IPS-15b (cell line): ENCODE results near the gene MDH2.
"Not testable (repeated sequence)": the region's sequence is repeated elsewhere in the genome, so short reads cannot be mapped to it uniquely, and the experiment has no call there.

Source experiments
- H3K27me3 ChIP-seq: one replicate; pipeline ENCODE4 v1.6.1; 2013; ENCODE audit warnings: low read length; ENCODE audit not compliant: control insufficient read depth, insufficient read depth
- H3K36me3 ChIP-seq: one replicate; pipeline ENCODE4 v1.6.1; 2013; ENCODE audit warnings: low read length; ENCODE audit not compliant: control insufficient read depth, insufficient read depth
- H3K4me1 ChIP-seq: one replicate; pipeline ENCODE4 v1.6.1; 2013; ENCODE audit warnings: mild to moderate bottlenecking, low read length; ENCODE audit not compliant: control insufficient read depth, insufficient read depth
- H3K4me3 ChIP-seq: one replicate; pipeline ENCODE4 v1.5.1; 2013; ENCODE audit warnings: low read depth, low read length
- H3K9ac ChIP-seq: one replicate; pipeline ENCODE4 v1.6.1; 2013; ENCODE audit warnings: low read depth, mild to moderate bottlenecking, low read length
- H3K9me3 ChIP-seq: one replicate; pipeline ENCODE4 v1.6.1; 2013; ENCODE audit warnings: mild to moderate bottlenecking, low read length; ENCODE audit not compliant: control insufficient read depth, insufficient read depth

The MDH2 gene

GRCh38 chr7:76077435-76077834 lies 29.5 kb downstream of the MDH2 start:
- Histone ChIP-seq H3K36me3 (no peaks in the 10 kb centered on the region), H3K9me3 (no peaks in the 10 kb centered on the region), H3K4me3 (no peak overlapping the region), H3K4me1 (no peaks in the 10 kb centered on the region), H3K9ac (no peak overlapping the region), H3K27me3 (no peaks in the 10 kb centered on the region)

- Histone ChIP-seq H3K9ac (no peak overlapping the region), H3K27me3 (no peaks in the 10 kb centered on the region), H3K4me3 (no peak overlapping the region), H3K4me1 (no peaks in the 10 kb centered on the region), H3K36me3 (no peaks in the 10 kb centered on the region), H3K9me3 (no peaks in the 10 kb centered on the region)
Measured at GRCh38 chr7:76080204-76080603, 32.3 kb downstream of the MDH2 start.

GRCh38 chr7:76084115-76084514 lies 36.2 kb downstream of the MDH2 start:
- not testable (repeated sequence) for H3K4me1 ChIP-seq, H3K36me3 ChIP-seq, H3K27me3 ChIP-seq

GRCh38 chr7:76086070-76086469 lies 38.2 kb downstream of the MDH2 start:
- Histone ChIP-seq H3K4me3 (no peak overlapping the region), H3K36me3 (no peaks in the 10 kb centered on the region), H3K9me3 (no peaks in the 10 kb centered on the region), H3K4me1 (no peaks in the 10 kb centered on the region), H3K27me3 (no peaks in the 10 kb centered on the region), H3K9ac (no peak overlapping the region)

More at GRCh38 chr7:76084115-76084514, 36.2 kb downstream of the MDH2 start:
- not testable (repeated sequence) for H3K9ac ChIP-seq, H3K4me3 ChIP-seq, H3K9me3 ChIP-seq

- H3K9ac ChIP-seq, H3K4me3 ChIP-seq, H3K36me3 ChIP-seq, H3K9me3 ChIP-seq, H3K27me3 ChIP-seq, H3K4me1 ChIP-seq: not testable (repeated sequence)
Measured at GRCh38 chr7:76087362-76087791, 39.5 kb downstream of the MDH2 start.

DNA sequence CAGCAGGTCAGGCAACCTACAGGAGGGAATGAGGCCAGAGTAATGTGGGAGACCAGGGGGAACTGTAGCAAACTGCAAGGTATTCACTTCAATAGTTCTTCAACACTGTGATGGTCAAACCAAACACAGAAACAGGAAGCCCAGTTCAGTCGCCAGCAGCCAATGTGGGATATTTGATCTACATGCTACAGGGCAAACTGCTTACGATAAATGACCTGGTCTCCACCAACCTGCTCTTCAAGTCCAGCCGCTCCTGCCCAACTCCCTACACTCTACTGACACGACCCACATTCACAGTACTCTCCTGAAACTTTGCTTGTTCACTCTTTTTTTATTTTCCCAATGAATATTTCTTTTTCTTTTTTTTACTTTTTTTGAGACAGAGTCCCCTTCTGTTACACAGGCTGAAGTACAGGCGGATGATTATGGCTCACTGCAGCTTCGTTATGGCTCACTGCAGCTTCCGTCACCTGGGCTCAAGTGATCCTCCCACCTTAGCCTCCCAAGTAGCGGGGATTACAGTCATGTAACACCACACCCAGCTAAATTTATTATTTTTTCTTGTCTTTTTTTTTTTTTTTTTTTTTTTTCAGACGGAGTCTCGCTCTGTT lies 42.1 kb downstream of the MDH2 start:
- Histone ChIP-seq H3K36me3 (no peaks in the 10 kb centered on the region), H3K9ac (no peak overlapping the region), H3K27me3 (no peaks in the 10 kb centered on the region), H3K9me3 (no peaks in the 10 kb centered on the region), H3K4me3 (no peak overlapping the region), H3K4me1 (no peaks in the 10 kb centered on the region)

- Histone ChIP-seq H3K9me3 (no peaks in the 10 kb centered on the region), H3K4me3 (no peak overlapping the region), H3K4me1 (no peaks in the 10 kb centered on the region), H3K9ac (no peak overlapping the region), H3K27me3 (no peaks in the 10 kb centered on the region), H3K36me3 (no peaks in the 10 kb centered on the region)
Measured at GRCh38 chr7:76091506-76091905, 43.6 kb downstream of the MDH2 start.

GRCh38 chr7:76093531-76093930 lies 45.6 kb downstream of the MDH2 start:
- H3K36me3 ChIP-seq, H3K27me3 ChIP-seq, H3K9ac ChIP-seq, H3K4me3 ChIP-seq, H3K9me3 ChIP-seq, H3K4me1 ChIP-seq: not testable (repeated sequence)

- H3K9me3 ChIP-seq, result not testable (repeated sequence)
Measured at GRCh38 chr7:76094326-76094725, 46.4 kb downstream of the MDH2 start.

DNA sequence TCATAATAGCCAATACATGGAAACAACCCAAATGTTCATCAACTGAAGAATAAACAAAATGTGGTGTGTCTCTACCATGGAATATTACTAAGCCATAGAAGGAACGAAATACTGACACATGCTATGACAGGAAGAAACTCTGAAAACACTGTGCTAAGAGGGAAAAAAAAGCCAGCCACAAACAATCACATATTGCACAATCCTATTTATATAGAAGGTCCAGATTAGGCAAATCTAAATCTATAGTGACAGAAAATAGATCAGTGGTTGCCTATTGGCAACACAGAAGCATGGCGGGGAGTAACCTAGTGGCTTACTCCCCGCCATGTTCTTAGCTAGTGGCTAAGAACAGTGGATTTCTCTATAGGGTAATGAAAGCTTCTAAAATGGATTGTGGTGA lies 48.0 kb downstream of the MDH2 start:
- Histone ChIP-seq H3K9me3 (no peaks in the 10 kb centered on the region), H3K4me1 (no peaks in the 10 kb centered on the region), H3K4me3 (no peak overlapping the region), H3K9ac (no peak overlapping the region), H3K27me3 (no peaks in the 10 kb centered on the region), H3K36me3 (no peaks in the 10 kb centered on the region)

More at GRCh38 chr7:76094326-76094725, 46.4 kb downstream of the MDH2 start:
- H3K36me3 ChIP-seq, H3K27me3 ChIP-seq, H3K4me3 ChIP-seq, H3K9ac ChIP-seq, H3K4me1 ChIP-seq: not testable (repeated sequence)

DNA sequence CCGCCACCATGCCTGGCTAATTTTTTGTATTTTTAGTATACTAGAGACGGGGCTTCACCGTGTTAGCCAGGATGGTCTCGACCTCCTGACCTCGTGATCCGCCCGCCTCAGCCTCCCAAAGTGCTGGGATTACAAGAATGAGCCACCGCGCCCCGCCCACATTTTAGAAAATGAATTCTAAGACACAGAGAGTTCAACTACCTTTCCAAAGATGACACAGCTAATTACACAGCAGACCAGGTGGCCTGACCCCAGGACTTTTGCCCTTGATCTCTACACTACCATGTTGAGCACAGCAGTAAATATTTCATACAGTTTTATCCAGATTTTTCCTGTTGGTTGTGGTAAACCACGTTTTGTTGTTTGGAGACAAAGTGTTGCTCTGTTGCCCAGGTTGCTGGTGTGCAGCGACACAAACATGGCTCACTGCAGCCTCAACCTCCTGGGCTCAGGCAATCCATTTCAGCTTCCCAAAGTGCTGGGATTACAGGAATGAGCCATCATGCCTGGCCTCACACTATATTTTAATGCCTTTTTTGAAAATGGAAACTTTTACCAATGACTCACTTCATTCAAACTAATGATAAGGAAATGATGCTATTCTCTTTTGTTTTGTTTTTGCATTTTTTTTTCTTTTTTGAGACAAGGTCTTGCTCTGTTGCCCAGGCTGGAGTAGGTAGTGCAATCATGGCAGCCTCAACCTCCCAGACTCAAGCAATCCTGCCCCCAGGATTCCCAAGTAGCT lies 54.0 kb downstream of the MDH2 start:
- H3K36me3 ChIP-seq, H3K4me1 ChIP-seq, H3K27me3 ChIP-seq, H3K4me3 ChIP-seq, H3K9ac ChIP-seq, H3K9me3 ChIP-seq: not testable (repeated sequence)

DNA sequence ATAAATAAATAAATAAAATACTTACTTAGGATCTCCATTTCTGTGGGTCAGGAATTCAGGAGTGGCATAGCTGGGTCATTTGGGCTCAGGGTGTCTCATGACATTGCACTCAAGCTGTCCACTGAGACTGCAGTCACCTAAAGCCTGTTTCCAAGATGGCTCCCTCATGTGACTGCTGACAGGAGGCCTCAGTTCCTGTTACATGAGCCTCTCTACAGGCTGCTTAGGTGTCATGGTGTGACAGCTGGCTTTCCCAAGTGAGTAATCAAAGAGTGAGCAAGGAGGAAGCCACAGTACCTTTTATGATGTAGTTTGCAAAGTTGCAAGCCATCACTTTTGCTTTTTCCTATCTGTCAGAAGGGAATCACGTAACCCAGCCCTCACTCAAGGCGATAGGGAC lies 55.9 kb downstream of the MDH2 start:
- not testable (repeated sequence) for H3K9me3 ChIP-seq, H3K27me3 ChIP-seq, H3K9ac ChIP-seq, H3K36me3 ChIP-seq, H3K4me1 ChIP-seq, H3K4me3 ChIP-seq
